NCI-H226 (cell line): Measurements from ENCODE around the gene ADAMTS18.

Experiments used
- DNase-seq: peaks from one replicate; pipeline ENCODE4 v3.0.0-alpha.2; 2015

ADAMTS18 gene

GRCh38 chr16:77433146-77433545 is 1.7 kb downstream of the ADAMTS18 start:
- DNase-seq, result no peak

GRCh38 chr16:77432264-77432663 is 2.6 kb downstream of the ADAMTS18 start:
- DNase-seq, result no peak

- DNase-seq, result no peak
Observed at GRCh38 chr16:77430787-77431585, 3.8 kb downstream of the ADAMTS18 start.

- DNase-seq, result no peak
Observed at GRCh38 chr16:77430360-77430759, 4.5 kb downstream of the ADAMTS18 start.

- no peak for DNase-seq
Observed at GRCh38 chr16:77424871-77425604, 9.8 kb downstream of the ADAMTS18 start.

GRCh38 chr16:77422196-77422784 is 12.5 kb downstream of the ADAMTS18 start:
- no peak for DNase-seq

- DNase-seq, result no peak
Observed at GRCh38 chr16:77416939-77417480, 17.8 kb downstream of the ADAMTS18 start.

GRCh38 chr16:77414752-77415231 is 20.0 kb downstream of the ADAMTS18 start:
- no peak for DNase-seq

- no peak for DNase-seq
Observed at GRCh38 chr16:77410449-77410848, 24.4 kb downstream of the ADAMTS18 start.

- DNase-seq, result no peak
Observed at GRCh38 chr16:77409311-77409710, 25.5 kb downstream of the ADAMTS18 start.

GRCh38 chr16:77408607-77409006 is 26.2 kb downstream of the ADAMTS18 start:
- no peak for DNase-seq

- DNase-seq, result no peak
Observed at GRCh38 chr16:77406680-77407079, 28.2 kb downstream of the ADAMTS18 start.

- no peak for DNase-seq
Observed at GRCh38 chr16:77404775-77405174, 30.1 kb downstream of the ADAMTS18 start.

GRCh38 chr16:77403732-77404131 is 31.1 kb downstream of the ADAMTS18 start:
- no peak for DNase-seq

GRCh38 chr16:77402672-77403071 is 32.2 kb downstream of the ADAMTS18 start:
- DNase-seq, result no peak

GRCh38 chr16:77402118-77402517 is 32.7 kb downstream of the ADAMTS18 start:
- no peak for DNase-seq

- DNase-seq, result no peak
Observed at GRCh38 chr16:77399546-77399945, 35.3 kb downstream of the ADAMTS18 start.

GRCh38 chr16:77399066-77399465 is 35.8 kb downstream of the ADAMTS18 start:
- DNase-seq, result no peak

- no peak for DNase-seq
Observed at GRCh38 chr16:77398495-77398894, 36.3 kb downstream of the ADAMTS18 start.

- no peak for DNase-seq
Observed at GRCh38 chr16:77396461-77396860, 38.4 kb downstream of the ADAMTS18 start.

- no peak for DNase-seq
Observed at GRCh38 chr16:77394699-77395098, 40.1 kb downstream of the ADAMTS18 start.

- no peak for DNase-seq
Observed at GRCh38 chr16:77393955-77394354, 40.9 kb downstream of the ADAMTS18 start.

GRCh38 chr16:77387815-77388209 is 47.0 kb downstream of the ADAMTS18 start:
- no peak for DNase-seq
